GM12875 (cell line): ENCODE results near the gene C2orf49.

Experiments
- H3K4me3 ChIP-seq: one replicate; pipeline ENCODE4 v1.5.1; 2011; ENCODE audit warnings: low read depth, low read length, control low read depth
- CTCF ChIP-seq: IDR thresholded peaks from 2 replicates; pipeline ENCODE4 v1.5.1; 2011; ENCODE audit warnings: low read depth, mild to moderate bottlenecking, control low read depth, inconsistent platforms, low read length, moderate library complexity, borderline replicate concordance; ENCODE audit not compliant: insufficient read depth

C2orf49 gene

GRCh38 chr2:105396254-105397024 is 59.1 kb downstream of the C2orf49 start:
- no peak overlapping the region for H3K4me3 ChIP-seq
- TF ChIP-seq CTCF = no peak

DNA sequence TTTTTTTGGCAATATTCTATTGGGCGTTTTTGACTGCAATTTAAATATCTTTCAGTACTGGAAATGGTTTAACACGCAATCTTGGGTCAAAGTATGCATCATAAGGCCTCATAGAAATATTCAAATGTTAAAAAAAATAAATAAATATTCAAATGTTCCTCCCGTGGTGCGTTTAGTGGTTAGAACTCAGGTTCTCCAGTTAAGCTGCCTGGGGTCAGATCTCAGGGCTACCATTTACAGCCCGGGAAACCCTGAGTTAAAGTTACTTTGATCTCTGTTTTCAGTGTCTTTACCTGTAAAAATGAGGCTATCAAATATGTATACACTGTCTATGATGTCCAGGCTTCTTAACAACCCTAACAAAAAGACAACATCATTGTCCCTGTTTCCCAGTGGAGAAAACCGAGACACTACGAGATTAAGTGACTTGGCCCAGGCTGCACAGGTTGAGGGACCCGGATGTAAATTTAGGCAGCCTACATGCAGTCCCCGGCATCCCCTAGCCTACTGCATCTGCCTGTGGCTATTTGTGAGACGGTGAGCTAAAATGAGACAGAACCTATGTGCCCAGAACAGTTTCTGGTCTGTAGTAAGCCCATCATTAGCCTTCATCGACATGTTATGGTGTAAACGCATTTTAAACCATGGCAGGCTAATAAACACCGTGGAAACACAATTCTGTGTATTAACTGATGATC is 59.8 kb downstream of the C2orf49 start:
- no peak overlapping the region for H3K4me3 ChIP-seq
- no peak for TF ChIP-seq CTCF

GRCh38 chr2:105397953-105398335 is 60.6 kb downstream of the C2orf49 start:
- TF ChIP-seq CTCF = no peak
- H3K4me3 ChIP-seq = no peak overlapping the region

DNA sequence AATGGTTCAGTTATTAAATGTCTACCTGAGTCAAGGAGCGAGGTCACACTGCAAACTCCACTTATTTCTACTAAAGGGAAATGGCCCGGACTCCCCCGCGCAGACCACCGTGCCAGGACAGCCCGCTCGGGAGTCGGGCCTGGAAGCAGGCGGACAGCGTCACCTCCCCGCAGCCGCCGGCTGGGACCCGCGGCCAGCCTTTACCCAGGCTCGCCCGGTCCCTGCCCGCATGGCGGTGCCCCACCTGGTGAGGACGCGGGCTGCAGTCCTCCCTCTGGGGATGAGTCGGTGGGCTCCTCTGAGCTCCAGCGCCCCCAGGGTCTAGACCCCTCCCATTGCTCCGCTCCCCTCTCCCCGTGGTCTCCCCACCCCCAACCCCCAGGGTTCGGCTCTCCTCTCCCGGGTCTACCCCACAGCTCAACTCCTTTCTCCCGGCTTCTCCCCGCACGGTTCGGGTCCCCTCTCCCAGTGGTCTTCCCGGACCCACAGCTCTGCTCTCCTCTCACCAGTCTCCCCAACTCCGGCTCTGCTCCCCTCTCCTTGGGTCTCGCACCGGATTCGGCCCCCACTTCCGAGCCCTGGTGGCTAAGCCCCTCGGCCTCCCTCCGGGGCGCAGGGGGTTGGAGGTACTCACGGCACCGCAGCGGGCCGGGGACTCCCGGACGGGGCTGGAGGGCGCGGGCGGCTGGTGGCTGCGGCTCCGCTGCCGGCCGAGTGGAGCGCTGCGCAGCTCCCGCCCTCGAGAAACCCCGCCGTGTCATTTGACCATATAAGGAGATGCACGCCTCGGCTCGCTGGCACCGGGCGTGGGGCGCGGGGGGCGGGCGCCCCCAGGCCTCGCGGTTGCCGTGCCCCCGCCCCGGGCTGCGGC is 61.2 kb downstream of the C2orf49 start, which contains the start of gene FHL2:
TSS of gene FHL2 (minus strand) at position 716 of the 871 bp plus-strand sequence. CDS start 12,535 bp downstream, outside the sequence.
- peak within 1 kb of the TSS; percentile 38 for H3K4me3 ChIP-seq

More for the DNA sequence above, 61.2 kb downstream of the C2orf49 start, which contains the start of gene FHL2:
- TF ChIP-seq CTCF = peak; percentile 77
